GM12892 (cell line): ENCODE data around the gene ORC5.

Experiments used
- POLR2A ChIP-seq: IDR thresholded peaks from 2 replicates; pipeline ENCODE4 v1.6.1; 2011; ENCODE audit warnings: low read depth, low read length, control low read depth
- POLR2AphosphoS5 ChIP-seq: IDR thresholded peaks from 2 replicates; pipeline ENCODE4 v1.6.1; 2011; ENCODE audit warnings: low read depth, low read length, control low read depth
- TAF1 ChIP-seq: IDR thresholded peaks from 2 replicates; pipeline ENCODE4 v1.6.1; 2011; ENCODE audit warnings: low read depth, mild to moderate bottlenecking, control low read depth, low read length, borderline replicate concordance

- no peak for TF ChIP-seq POLR2A
- TF ChIP-seq POLR2AphosphoS5: no peak
- no peak for TF ChIP-seq TAF1
Observed at GRCh38 chr7:104152468-104152867, 55.3 kb downstream of the ORC5 start.
